AML-193 (cell line): Measurements from ENCODE around the gene VTN.
A peak's percentile ranks its signal among the peaks of the same experiment; 100 is the strongest.

ENCODE experiments used
- DNase-seq, 2 experiments: peaks; one replicate each; lab custom pipeline; 2025; lab: John Stamatoyannopoulos, UW

Gene VTN

GRCh38 chr17:28368306-28368831 lies 1.7 kb downstream of the VTN start:
- no peak for DNase-seq

- DNase-seq: no peak
These were observed 2.3 kb downstream of the VTN start for GRCh38 chr17:28367641-28368305.

- DNase-seq: peak in 1 of 2 experiments; percentile 12
These were observed 3.5 kb downstream of the VTN start for GRCh38 chr17:28366605-28367004.

GRCh38 chr17:28365487-28365886 lies 4.6 kb downstream of the VTN start:
- DNase-seq: no peak

GRCh38 chr17:28364665-28365363 lies 5.3 kb downstream of the VTN start, which contains the start of gene SEBOX:
TSS of gene SEBOX (minus strand) at chr17:28365199. CDS start at chr17:28365151, 48 bp downstream.
- no peak for DNase-seq

- DNase-seq: no peak
These were observed 6.1 kb downstream of the VTN start for GRCh38 chr17:28363776-28364650.

GRCh38 chr17:28363186-28363585 lies 6.9 kb downstream of the VTN start:
- DNase-seq: no peak

GRCh38 chr17:28357901-28358197 lies 12.3 kb downstream of the VTN start:
- DNase-seq: no peak

GRCh38 chr17:28357061-28357900 lies 12.8 kb downstream of the VTN start, which contains the start of gene POLDIP2:
TSS of gene POLDIP2 (minus strand) at chr17:28357527. CDS start at chr17:28357448, 79 bp downstream.
- DNase-seq: peak; percentile 94

- DNase-seq: no peak
These were observed 19.8 kb downstream of the VTN start for GRCh38 chr17:28350271-28350670.

- DNase-seq: no peak
These were observed 21.1 kb downstream of the VTN start for GRCh38 chr17:28348979-28349378.

- no peak for DNase-seq
These were observed 22.7 kb downstream of the VTN start for GRCh38 chr17:28347261-28347891.

- DNase-seq: peak in 1 of 2 experiments; percentile 16
These were observed 23.3 kb downstream of the VTN start for GRCh38 chr17:28346746-28347246.

GRCh38 chr17:28346199-28346580 lies 23.9 kb downstream of the VTN start:
- no peak for DNase-seq

GRCh38 chr17:28345419-28346198 lies 24.5 kb downstream of the VTN start:
- no peak for DNase-seq

GRCh38 chr17:28344435-28344901 lies 25.6 kb downstream of the VTN start:
- no peak for DNase-seq

GRCh38 chr17:28344011-28344410 lies 26.1 kb downstream of the VTN start:
- DNase-seq: no peak

- no peak for DNase-seq
These were observed 26.6 kb downstream of the VTN start for GRCh38 chr17:28343491-28343932.

- DNase-seq: no peak
These were observed 27.8 kb downstream of the VTN start for GRCh38 chr17:28342313-28342712.

GRCh38 chr17:28341516-28341915 lies 28.6 kb downstream of the VTN start:
- no peak for DNase-seq
